Right atrium auricular region (tissue), 2 donors: ENCODE data around the gene IL17D. TPM values are rescaled to one million over a fixed set of nuclear protein-coding genes. Genes with fewer than 3 reads are reported as not detected.

ENCODE experiments used
- DNase-seq: peaks from one replicate; pipeline ENCODE4 v3.0.0-alpha.2; 2019; ENCODE audit warnings: low spot score
- H3K27ac ChIP-seq, 2 donors: fragments of 200-600 bp; sonication (generic); 1 replicate in 1 of 2; 2 replicates in 1 of 2; pipeline ENCODE4 v1.5.1; 2016 to 2019
- H3K27me3 ChIP-seq, 2 donors: fragments of 200-600 bp; sonication (generic); one replicate each; pipeline versions ENCODE4 v1.5.1 to v1.6.0; 2017 to 2019
- H3K36me3 ChIP-seq: fragments of 200-600 bp; sonication (generic); one replicate; pipeline ENCODE4 v1.5.1; 2016
- H3K4me1 ChIP-seq, 2 donors: fragments of 200-600 bp; sonication (generic); one replicate each; pipeline versions ENCODE4 v1.5.1 to v1.6.0; 2017 to 2019
- H3K4me3 ChIP-seq, 2 donors: fragments of 200-600 bp; sonication (generic); 1 replicate in 1 of 2; 2 replicates in 1 of 2; pipeline ENCODE4 v1.5.1; 2017 to 2019; ENCODE audit warnings: mild to moderate bottlenecking in 1 of 2, moderate library complexity in 1 of 2
- H3K9me3 ChIP-seq, 2 donors: fragments of 200-600 bp; sonication (generic); one replicate each; pipeline ENCODE4 v1.5.1; 2019
- CTCF ChIP-seq, 2 donors: fragments of 200-600 bp; sonication (generic); IDR thresholded peaks; one replicate each; pipeline ENCODE4 v1.5.1; 2019; ENCODE audit warnings: antibody characterized with exemption in 2 of 2
- total RNA-seq, 2 donors: library from RNA; depleted of rRNA; stranded (reverse); fragments of >200 nt; gene quantifications; one replicate each; pipeline ENCODE4 v1.1.0, GENCODE V29; 2016

IL17D gene, protein sequence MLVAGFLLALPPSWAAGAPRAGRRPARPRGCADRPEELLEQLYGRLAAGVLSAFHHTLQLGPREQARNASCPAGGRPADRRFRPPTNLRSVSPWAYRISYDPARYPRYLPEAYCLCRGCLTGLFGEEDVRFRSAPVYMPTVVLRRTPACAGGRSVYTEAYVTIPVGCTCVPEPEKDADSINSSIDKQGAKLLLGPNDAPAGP
- 1 to 10 TPM; 1.9 to 2.5 TPM for total RNA-seq

DNA sequence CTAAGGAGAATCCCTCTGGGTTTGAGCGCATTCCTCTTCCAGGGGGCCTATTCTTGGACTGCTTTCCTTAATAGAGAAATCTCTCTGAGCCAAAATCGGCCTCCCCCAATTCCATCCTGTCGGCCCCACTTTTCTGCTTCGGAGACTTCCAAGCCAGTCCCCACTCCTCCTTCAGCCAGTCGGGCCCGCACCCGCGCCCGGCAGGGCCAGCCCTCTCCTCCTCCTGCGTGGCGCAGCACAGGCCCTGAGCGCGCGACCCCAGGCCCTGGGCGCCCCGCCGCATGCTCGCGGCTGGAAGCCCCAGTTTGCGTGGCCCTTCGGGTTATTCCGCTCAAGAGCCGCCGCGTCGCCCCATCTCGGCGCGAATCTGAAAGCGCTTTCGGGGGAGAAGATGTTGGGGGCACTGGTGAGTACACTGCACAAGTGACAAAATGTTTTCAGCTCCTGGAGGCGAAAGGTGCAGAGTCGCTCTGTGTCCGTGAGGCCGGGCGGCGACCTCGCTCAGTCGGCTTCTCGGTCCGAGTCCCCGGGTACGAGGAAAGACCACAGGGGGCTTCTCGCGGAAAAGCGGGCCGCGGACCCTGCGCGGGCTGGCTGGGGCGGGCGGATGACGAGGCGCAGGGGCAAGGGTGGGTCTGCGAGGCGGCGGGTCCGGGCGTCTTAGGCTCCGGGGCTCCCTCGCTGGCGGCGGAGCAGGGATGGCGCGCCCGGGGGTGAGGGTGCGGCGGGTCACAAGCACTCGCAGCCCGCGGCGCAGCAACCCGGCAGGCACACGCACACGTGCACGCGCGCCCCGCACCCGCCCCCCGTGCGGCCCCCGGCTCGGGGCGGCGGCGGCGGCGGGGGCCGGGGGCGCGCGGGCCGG is at the start of gene IL17D:
Gene IL17D, plus strand, starts transcription at position 785 of the 865 bp plus-strand sequence. CDS start 303 bp downstream, outside the sequence.
- peak within 1 kb of the TSS; percentile 61 to 68 for H3K4me3 ChIP-seq
- peaks cover 0 to 16% of the 10 kb centered on the region in 2 donors for H3K4me1 ChIP-seq
- DNase-seq: no peak
- no peak for TF ChIP-seq CTCF (IDR thresholded peaks at IDR 0.05)
- no peaks in the 10 kb centered on the region for H3K9me3 ChIP-seq
- H3K36me3 ChIP-seq: no peaks in the 10 kb centered on the region
- H3K27ac ChIP-seq: peak within 1 kb of the TSS; percentile 56 to 66
- no peaks in the 10 kb centered on the region for H3K27me3 ChIP-seq

DNA sequence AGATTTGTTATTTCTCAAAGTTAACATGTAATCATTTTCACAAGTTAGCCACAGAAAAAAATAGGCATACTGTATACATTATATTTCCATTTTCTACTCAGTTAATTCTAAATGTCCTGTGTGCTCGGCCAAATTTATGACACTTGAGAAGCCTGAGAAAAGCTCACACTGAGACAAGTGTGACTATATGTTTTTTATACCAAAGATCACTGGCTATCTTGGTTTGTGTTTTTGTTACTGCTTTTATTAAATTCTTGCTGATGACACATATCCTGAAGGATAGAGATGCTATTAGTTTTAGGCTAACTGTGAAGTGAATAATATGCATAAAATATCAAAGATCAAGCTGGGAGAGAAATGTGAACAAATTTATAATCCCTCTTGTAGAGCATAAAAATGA is 49.3 kb upstream of the IL17D start:
- H3K27me3 ChIP-seq: no peaks in the 10 kb centered on the region
- DNase-seq: no peak
- TF ChIP-seq CTCF (IDR thresholded peaks at IDR 0.05): no peak
- no peaks in the 10 kb centered on the region for H3K4me1 ChIP-seq
- H3K4me3 ChIP-seq: no peak overlapping the region
- no peaks in the 10 kb centered on the region for H3K9me3 ChIP-seq
- H3K36me3 ChIP-seq: no peaks in the 10 kb centered on the region
- no peak overlapping the region for H3K27ac ChIP-seq

DNA sequence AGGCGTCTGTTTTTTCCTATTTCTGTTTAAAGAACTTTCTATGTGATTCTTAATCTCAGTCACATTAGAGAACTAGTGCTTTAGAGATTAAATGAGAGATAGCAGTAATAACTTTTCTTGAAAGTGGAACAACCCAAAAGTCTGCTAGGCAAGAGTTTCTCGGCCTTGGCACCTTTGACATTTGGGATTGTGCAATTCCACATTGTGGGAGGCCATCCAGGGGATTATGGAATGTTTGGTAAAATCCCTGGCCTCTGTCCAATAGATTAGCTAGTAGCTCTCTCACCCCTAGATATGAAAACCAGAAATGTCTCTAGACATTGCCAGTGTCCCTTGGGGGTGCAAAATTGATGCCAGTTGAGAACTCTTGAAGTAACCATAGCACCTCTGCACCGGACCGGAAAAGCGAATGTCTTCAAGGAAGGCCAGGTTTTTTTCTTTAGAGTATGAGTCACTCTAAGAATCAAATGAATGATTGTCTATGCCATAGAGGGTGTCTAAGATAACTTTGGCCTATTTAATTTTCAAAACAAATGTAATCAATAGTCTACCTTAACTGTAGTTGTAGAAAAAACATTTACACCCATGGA is 45.0 kb upstream of the IL17D start:
- no peak for TF ChIP-seq CTCF (IDR thresholded peaks at IDR 0.05)
- Histone ChIP-seq H3K4me3 (no peak overlapping the region), H3K36me3 (no peaks in the 10 kb centered on the region), H3K9me3 (no peaks in the 10 kb centered on the region), H3K27me3 (no peaks in the 10 kb centered on the region), H3K4me1 (no peaks in the 10 kb centered on the region), H3K27ac (no peak overlapping the region)
- DNase-seq: no peak

- Histone ChIP-seq H3K36me3 (peaks cover 4% of the 10 kb centered on the region), H3K9me3 (no peaks in the 10 kb centered on the region), H3K4me1 (no peaks in the 10 kb centered on the region), H3K27ac (no peak overlapping the region), H3K4me3 (no peak overlapping the region), H3K27me3 (no peaks in the 10 kb centered on the region)
- no peak for TF ChIP-seq CTCF (IDR thresholded peaks at IDR 0.05)
- no peak for DNase-seq
Measured at GRCh38 chr13:20664351-20664750, 39.1 kb upstream of the IL17D start.

GRCh38 chr13:20666948-20667347 is 36.6 kb upstream of the IL17D start:
- Histone ChIP-seq H3K4me1 (no peaks in the 10 kb centered on the region), H3K36me3 (peaks cover 4% of the 10 kb centered on the region), H3K27ac (no peak overlapping the region), H3K4me3 (no peak overlapping the region), H3K9me3 (no peaks in the 10 kb centered on the region), H3K27me3 (no peaks in the 10 kb centered on the region)
- no peak for DNase-seq
- no peak for TF ChIP-seq CTCF (IDR thresholded peaks at IDR 0.05)
